NCI-H146 (cell line): ENCODE measurements around the gene IARS1.
A peak's percentile ranks its signal among the peaks of the same experiment; 100 is the strongest.

Experiments used
- DNase-seq: peaks from one replicate; lab custom pipeline; 2025; lab: John Stamatoyannopoulos, UW

The IARS1 gene

DNA sequence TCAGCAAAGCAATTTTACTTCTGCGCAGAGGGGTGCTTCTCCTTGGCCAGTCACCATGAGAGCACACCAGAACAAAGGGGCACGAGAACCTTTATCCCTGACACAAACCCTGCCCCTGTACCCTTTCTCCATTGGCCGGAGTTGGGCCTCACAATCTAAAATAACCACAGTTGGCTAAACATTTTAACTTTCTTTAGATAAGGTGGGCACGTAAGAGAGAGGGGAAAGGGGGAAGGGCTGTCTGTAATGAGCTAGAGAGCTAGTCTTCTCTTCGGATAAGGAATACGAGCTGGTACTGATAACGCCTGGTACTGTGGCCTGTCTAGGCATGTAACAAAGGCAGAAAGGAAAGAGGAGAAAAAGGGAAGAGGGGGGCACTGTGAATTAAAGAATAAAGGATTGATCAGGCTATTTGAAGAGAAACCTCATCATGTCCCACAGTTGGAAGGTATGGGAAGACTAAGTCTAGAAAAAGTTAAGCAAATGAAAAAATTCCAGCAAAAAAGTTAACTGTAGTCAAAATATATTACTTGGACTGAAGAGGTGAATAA, 1.8 kb upstream of the IARS1 start:
- DNase-seq, result no peak

DNA sequence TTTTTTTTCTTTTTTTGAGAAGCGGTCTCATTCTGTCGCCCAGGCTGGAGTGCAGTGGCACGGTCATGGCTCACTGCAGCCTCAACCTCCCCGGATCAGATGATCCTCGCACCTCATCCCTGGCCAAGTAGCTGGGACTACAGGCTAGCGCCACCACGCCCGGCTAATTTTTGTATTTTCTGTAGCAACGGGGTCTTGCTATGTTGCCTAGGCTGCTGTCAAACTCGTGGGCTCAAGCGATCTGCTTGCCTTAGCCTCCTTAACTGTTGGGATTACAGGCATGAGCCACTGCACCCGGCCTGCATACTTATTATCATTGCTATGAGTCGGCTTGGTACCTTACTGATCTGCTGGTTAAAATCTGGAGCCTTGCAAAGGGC, 790 bp upstream of the IARS1 start:
- peak; percentile 7 for DNase-seq

DNA sequence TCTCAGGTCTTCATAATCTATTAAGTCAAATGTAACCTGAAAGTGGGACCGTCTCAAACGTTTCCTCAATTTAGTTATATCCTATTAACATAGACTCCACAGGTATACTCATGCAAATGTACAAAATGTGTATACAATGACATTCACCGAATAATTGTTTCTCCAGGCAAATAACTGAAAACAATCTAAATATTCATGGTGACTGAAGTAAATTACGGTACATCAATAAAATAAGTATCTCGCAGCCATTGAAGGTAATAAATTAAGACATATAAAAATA, 482 bp downstream of the IARS1 start:
- DNase-seq, result no peak

DNA sequence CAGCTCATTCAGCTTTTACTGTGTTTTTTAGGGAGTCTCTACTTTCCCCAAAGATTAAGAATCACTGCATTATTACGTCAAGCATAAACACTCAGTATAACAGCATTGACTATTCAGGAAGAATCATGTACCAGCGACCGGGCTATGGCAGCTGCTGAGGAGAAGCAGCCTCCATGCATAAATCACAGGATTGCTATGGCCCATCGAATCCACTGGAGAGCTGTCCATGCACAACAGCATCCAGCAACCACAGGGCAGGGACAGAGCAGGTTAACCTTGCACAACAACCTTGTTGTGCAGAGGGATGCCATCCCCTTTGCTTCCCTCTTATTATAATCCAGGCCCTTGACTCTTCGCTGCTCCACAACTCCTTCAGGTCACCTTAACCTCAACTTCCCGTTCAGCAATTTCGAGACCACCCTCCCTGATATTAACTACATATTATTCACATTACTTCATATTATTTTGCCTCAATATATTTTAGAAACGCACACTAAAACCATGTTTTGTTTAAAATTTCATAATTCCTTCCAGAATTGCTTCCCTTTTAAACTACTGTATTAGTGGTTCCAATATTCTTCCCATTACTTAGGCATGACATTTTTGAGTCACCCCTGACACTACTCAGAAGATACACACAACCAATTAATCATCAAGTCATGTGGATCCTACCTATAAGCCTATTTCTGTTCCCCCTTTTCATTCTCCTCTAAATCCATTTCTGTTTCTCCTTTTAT, 991 bp downstream of the IARS1 start:
- DNase-seq, result no peak

DNA sequence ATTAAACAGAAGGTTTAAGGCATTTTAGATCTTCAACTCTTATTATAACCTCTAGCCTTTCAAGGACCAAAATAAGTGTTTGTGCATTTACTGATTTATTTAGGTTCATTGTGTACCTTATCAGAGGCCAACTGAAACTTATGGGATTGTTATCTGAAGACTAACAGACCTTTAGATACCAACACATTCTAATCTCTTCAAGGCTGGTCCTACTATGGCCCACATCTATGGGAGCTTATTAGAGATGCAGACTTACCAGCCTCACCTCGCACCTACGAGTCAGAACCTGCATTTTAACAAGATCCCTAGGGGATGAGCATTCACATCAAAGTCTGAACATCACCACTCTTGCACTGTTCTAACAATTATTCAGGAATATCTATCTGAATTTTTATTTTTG, 1.9 kb downstream of the IARS1 start:
- DNase-seq, result no peak

DNA sequence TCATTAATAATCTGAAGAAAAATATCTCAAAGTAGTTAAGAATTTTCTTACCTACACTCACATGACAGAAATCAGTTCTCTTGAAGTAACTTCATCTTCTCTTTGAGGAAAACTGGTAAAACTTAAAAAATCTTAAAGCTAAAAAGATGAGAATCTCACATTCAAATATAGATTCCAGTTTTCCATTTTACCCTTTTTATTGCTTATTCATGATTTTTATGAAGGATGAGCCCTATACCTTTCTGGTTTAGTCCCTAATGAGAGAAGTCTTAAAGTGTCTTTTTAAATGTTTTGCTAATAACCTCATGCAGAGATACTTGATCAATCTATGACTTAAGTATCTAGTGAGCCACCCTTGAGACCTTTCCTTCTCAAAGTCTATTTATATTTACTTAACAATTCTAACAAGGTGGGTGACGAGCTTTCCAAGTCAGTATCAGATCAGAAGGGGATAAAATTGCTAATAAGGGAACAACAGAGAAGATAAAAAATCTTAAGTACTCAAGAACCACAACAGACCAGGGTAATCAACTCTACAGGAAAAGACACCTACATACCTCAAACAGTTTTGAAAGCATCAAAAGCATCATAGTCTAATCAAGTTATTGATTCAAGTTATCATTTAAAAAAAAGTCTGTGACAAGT, 2.6 kb downstream of the IARS1 start:
- DNase-seq, result no peak

DNA sequence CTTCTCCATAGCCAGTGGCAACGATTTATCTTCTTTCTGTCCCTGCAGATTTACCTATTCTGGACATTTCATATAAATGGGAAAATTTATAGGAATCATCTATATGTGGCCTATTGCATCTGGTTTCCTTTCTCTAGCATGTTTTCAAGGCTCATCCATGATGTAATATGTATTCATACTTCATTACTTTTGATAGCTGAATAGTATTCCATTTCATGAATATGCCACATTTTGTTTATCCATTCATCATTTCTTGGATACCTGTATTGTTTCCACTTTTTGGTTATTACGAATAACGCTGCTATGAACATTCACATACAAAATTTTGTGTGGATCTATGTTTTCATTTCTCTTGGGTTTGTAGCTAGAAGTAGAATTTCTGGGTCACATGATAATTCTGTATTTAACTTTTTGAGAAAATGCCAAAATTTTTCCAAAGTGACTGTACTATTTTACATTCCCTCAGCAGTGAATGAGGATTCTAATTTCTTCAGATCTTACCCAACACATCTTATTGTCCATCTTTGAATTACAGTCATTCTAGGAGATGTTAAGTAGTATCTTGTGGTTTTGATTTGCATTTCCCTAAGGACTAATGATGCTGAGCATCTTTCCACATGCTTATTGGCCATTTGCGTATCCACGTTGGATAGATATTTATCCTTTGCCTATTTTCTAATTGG, 3.6 kb downstream of the IARS1 start:
- DNase-seq, result no peak

DNA sequence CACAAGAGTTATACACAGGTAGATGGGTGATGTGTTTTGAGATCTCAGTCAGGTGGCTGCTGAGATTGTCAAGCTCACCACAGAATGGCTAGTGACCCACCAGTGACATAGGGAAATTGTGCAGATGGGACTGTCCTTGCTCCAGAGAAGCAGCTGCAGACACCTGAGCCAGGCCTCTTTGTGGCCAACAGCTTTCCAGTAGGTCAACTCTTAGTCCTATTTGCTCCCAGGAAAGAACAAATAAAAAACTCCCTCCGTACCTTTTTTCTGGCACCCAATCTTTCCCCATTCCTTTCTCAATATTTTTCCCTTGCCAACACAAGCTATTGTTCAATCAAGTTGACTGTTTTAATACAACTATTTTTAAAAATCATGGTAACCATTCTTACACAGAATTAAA, 14.2 kb downstream of the IARS1 start:
- no peak for DNase-seq

DNA sequence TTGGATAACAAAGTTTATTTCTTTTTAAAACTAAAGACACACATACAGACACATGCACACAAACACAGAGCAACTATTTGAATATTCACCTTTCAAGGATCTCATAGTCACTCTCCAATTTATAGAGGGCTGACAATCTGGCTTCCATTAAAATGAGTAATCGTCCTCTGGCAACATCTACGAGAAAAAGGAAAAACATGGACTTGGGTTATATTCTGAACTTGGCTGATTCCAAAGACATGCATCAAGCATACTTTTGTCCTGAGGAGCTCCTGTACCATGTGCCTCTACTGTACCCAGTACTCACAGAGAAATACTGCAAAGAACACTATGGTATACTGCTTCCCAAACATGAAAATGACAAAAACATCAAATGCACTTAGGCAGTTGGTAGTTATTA, 15.4 kb downstream of the IARS1 start:
- no peak for DNase-seq

DNA sequence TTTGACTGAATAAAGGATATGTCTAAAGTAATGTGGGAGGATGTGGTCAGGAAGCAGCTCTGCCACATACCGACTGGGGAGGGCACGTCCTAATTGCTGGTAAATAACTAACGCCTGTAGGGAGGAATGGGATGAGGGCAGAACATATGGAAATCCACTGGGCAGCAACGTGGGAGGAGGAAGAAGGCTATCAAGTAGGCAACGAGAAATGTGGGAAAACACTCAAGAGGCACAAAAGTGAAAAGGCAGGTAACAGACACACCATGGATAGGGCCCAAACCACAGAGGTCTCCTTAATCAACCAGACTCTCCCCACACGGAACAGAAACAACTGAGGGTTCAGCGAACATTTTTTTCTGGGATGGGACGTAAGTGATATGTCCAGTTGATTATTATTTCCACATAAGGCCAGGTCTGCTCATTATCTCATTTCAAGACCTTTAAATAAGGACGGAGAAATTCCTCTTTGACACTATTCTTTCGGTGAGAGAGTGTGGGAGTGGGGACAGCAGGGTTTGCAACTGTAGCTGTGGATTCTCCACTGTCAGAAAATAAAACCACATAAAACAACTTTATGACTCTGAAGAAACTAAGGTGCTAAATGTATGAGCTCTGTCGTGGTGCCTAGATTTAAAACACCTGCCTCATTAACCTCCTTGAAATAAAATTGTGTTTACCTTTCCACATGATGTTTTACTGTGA, 17.0 kb downstream of the IARS1 start:
- DNase-seq, result no peak

DNA sequence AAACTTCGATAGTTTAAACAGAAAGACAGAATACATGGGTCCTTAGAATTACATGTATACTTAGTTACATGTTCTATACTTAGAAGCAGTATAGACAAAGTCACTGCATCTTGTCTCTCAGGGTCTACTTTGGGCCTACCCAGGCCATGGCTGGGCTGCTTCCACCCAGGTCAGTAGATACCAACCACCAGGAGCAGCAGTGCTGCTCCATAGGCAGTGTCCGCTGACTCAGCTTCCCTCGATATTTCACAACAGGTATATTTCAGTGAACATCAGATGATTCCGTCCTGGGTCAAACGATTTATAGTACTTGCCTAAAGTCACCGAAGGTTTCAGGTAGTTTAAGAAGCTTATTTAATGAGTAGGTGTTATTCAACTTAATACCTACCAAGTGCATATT, 18.0 kb downstream of the IARS1 start:
- no peak for DNase-seq

DNA sequence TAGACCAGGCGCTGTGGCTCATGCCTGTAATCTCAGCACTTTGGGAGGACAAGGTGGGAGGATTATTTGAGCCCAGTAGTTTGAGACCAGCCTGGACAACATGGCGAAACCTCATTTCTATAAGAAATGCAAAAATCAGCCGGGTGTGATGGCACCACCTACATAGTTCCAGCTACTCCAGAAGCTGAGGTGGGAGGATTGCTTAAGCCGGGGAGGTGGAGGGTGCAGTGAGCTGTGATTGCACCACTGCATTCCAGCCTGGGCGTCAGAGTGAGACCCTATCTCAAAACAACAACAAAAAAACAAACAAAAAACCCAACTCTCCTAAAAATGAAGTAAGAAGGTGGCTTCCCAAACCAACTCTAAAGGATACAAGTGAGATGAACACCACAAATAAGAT, 23.0 kb downstream of the IARS1 start:
- DNase-seq, result no peak

DNA sequence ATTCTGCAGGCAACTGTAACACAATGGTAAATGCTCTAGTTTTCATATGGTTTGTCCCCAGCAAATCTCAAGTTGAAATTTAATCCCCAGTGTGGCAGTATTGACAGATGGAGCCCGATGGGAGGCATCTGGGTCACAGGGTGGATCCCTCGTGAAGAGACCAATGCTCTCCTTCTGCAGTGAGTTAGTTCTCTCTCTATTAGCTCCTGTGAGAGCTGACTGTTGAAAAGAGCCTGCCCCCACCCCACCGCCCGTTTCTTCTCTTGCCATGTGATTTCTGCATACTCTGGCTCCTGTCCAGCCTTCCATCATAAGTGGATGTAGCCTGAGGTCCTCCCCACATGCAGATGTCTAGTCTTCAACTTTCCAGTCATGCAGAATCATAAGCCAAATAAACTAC, 27.0 kb downstream of the IARS1 start:
- DNase-seq, result no peak

DNA sequence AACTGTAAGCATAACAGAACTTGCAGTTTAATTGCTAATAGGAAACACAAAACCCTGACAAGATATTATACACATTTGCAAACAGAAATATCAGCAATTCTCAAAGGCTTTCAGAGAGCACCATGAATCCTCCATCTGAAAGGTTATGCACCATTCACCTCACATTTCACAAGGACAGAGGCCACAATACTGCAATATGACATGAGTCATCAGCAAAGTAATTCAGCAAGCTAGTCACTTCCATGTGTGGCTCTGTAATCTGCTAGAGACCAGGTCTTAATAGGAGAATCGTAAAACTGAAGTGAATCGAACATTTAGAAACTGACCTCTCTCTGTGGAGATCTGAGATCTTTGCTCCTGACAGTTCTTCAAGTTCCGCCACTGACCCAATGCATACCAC, 28.3 kb downstream of the IARS1 start:
- no peak for DNase-seq

DNA sequence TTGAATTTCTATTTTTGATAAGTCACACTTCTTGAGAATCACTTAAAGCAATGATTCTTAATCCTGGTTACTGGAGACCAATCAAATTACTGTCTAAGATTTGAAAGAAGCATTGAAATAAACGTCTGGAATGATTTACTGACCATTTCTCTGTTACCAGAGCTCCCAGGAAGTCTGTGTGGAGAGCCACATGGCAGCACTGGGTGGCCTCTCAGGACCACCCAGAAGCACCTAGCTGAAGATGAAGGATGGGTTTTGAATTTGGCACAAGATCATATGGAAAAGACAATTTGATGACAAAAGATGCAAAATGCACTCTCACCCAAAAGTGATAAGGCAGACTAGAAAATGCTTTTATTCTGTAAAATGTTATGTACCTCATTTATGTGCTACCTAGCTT, 30.4 kb downstream of the IARS1 start:
- no peak for DNase-seq

DNA sequence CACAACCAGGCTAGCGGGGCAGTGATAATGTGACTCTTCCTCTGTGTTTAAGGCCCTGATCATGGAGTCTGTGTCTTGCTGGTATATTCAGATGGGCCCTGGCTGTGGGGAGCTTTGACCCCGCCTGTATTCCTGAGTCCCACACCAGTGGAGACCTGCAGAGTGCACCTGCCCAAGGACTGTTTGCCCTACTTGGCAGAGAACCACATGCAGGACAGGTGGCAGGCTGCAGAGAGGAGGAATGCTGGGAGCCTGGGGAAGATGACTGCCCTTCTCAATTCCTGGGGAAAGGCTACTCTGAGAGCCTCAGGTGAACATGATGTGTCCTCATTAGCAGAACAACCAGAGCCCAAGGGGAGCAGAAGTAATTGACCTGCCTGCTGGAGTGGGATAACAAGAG, 36.2 kb downstream of the IARS1 start:
- peak; percentile 7 for DNase-seq

DNA sequence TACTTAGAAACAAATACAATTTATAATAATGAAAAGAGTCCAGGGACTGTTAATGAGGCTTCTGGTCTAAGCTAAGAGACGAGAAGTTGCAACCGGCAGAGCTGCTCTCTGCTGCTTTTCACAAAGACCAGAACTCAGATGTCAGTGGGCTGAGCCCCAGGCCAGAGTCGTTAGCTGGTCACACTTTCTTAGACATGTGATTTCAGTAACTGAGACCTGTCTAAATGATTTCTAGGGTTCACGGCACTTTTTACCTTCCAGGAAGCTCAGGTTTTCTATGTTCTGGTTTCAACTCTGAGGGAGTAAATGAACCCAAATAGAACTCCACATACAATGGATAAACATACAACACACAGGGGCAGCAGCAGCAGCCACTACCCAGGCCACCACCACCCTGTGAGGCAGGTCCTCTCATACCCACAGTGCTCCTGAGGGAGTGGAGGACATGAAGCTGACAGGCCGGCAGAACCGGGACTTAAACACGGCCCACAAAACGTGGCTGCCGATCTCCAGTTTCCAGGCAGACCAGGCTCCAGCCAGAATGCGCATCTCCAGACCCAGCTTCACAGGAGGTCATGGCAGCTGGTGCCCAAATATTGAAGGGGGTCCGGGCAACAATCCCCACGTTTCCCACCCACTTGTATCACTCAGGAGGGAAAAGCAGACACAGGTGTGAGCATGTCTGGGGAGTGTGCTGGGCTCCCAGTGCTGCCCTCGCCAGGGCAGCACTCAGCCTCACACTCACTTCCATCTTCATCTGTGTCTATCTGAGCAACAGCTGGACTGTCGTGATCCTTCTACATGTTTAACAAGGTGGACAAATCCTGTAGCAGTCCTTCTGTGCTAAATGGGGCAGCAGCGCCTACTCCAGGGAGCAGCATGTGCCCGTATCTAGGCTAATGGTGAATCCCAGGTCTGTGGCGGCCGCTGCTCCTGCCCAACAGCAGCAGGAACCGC, 38.8 kb downstream of the IARS1 start:
- no peak for DNase-seq

DNA sequence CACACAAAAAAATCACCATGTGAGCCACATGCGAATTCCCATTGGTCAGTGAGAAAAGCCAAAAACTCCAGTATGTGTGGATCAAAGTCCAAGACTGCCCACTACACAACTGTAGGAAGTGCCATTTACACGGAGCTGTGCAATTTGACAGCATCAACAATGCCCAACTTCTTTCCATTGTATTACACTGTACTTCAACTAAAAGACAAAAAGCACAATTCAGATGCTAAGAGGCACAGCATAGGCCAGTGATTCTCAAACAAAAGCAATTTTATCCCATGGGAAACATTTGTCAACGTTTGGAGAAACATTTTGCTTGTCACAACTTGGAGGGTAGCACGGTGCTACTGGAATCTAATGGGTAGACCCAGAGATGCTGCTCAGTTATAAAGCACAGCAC, 39.8 kb downstream of the IARS1 start:
- no peak for DNase-seq

DNA sequence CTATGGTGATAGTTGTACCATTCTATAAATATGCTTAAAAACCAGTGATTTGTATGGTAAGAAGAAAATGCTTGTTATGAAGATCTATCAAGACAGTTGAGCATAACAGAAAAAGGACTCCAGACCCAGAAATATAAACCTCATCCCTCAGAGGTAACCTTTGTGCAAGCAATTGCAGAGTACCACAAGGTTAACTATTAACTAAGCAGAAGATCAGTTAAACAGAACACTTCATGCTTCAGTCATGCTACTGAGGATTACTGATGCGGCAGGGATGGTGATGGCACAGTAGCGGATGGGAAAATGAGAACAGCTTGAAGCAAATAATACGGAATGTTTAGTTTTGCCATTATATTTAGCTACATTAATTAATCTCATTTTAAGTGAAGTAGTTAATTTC, 45.5 kb downstream of the IARS1 start:
- no peak for DNase-seq

DNA sequence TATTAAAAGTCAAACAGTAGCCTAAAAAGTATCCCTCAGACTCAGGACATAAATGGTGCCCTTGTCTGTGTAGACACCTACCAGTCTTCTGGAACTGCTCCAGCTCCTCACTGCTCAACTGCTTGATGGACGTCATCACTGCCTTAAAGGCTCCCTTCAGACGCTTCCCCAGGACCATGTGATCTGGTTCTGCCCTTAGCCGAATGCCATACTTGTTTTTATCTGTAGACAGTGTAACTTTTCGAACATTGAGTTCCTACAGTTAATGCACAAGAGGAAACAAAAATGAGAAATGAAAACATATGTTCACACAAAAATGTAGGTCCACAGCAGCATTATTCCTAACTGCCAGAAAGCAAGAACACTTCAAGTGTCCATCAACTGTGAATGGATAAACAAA, 46.2 kb downstream of the IARS1 start:
- DNase-seq, result no peak

DNA sequence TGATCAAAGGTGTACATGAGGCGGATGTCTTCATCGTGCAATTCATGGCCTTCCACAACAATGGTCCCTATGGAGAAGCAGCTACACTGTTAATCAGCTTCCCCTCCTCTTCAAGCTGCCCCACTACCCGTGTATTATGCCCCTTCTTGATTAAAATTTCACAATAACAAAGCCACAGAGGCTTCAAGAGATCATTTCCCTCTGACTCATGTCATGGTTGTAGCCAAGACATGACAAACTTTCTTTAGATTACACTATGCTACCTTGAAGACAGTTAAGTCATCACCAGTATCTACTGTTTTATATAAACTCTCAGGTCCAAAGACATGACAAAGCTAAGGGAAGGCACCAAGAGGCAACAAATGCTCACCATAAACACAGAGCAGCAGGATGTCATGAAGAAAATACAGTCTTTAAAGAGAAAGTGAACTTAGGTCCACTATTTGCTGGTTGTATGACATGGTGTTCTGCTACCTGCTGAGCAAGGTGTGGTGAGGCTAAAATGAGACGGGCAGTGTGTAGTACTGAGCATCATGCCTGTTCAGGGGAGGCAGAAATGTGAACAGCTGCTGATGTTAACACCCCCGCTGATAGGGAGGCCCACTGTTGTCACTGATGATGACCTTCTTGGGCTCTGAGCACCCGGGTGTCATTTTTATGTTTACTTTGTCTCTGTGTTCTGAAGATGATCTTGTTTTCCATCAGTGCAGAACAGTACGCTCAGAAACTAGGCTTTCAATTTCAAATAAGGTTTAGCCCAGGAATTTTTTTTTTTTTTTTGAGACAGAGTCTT, 48.3 kb downstream of the IARS1 start:
- DNase-seq, result peak; percentile 58
